Natural killer cell (primary cell): Measurements from ENCODE around the gene LRRK2. TPM values are rescaled to one million over a fixed set of nuclear protein-coding genes. Genes with fewer than 3 reads are reported as not detected.
A peak's percentile ranks its signal among the peaks of the same experiment; 100 is the strongest.
"Not testable (repeated sequence)": the region's sequence is repeated elsewhere in the genome, so short reads cannot be mapped to it uniquely, and the experiment has no call there.

Source experiments
- ATAC-seq, 3 donors: fragments of 150-1000 bp in 2 of 3; fragments of 200-7000 bp in 1 of 3; cut with Tn5 transposase; 1 replicate in 1 of 3; 2 replicates in 2 of 3; pipeline ENCODE4 v1.10.0; 2021; ENCODE audit warnings: mild to moderate bottlenecking in 2 of 3, moderate library complexity in 2 of 3
- DNase-seq, 2 donors: peaks; one replicate each; pipeline versions ENCODE4 v3.0.0 to v3.0.0-alpha.2; 2013 to 2021; ENCODE audit warnings: mixed read lengths in 1 of 2
- H3K27ac ChIP-seq: one replicate; pipeline ENCODE4 v1.5.1; 2013; ENCODE audit warnings: mild to moderate bottlenecking, low read length
- H3K27me3 ChIP-seq: one replicate; pipeline ENCODE4 v1.6.1; 2013; ENCODE audit warnings: low read length; ENCODE audit not compliant: control insufficient read depth, insufficient read depth
- H3K36me3 ChIP-seq: one replicate; pipeline ENCODE4 v1.6.1; 2013; ENCODE audit warnings: low read length; ENCODE audit not compliant: control insufficient read depth, insufficient read depth
- H3K4me1 ChIP-seq: one replicate; pipeline ENCODE4 v1.6.1; 2013; ENCODE audit warnings: low read length; ENCODE audit not compliant: control insufficient read depth, insufficient read depth
- H3K4me3 ChIP-seq: one replicate; pipeline ENCODE4 v1.5.1; 2013; ENCODE audit warnings: low read length
- H3K9me3 ChIP-seq: one replicate; pipeline ENCODE4 v1.6.1; 2013; ENCODE audit warnings: low read length; ENCODE audit not compliant: control insufficient read depth, insufficient read depth
- H3K27ac Mint-ChIP-seq, 2 donors: one replicate each; pipeline ENCODE4 v1.8.0; 2022; ENCODE audit warnings: mild to moderate bottlenecking in 2 of 2, mixed read lengths in 2 of 2, moderate library complexity in 1 of 2
- H3K27me3 Mint-ChIP-seq, 2 donors: one replicate each; pipeline ENCODE4 v1.8.0; 2022; ENCODE audit warnings: low read depth in 2 of 2, mixed read lengths in 2 of 2
- H3K36me3 Mint-ChIP-seq: one replicate; pipeline ENCODE4 v1.8.0; 2022; ENCODE audit warnings: mixed read lengths
- H3K4me1 Mint-ChIP-seq, 2 donors: one replicate each; pipeline ENCODE4 v1.8.0; 2022; ENCODE audit warnings: mixed read lengths in 2 of 2
- H3K4me3 Mint-ChIP-seq: one replicate; pipeline ENCODE4 v1.8.0; 2022; ENCODE audit warnings: mild to moderate bottlenecking, moderate library complexity, mixed read lengths
- H3K9me3 Mint-ChIP-seq, 2 donors: one replicate each; pipeline ENCODE4 v1.8.0; 2022; ENCODE audit warnings: mixed read lengths in 2 of 2
- WGBS: methylation state at CpG from one replicate; pipeline ENCODE4 v1.1.7; 2013; ENCODE audit warnings: missing lambda C conversion rate; ENCODE audit not compliant: insufficient coverage; 5-methylcytosine and 5-hydroxymethylcytosine counted together
- intact Hi-C: fragments of 100-400 bp; cut with micrococcal nuclease; formaldehyde crosslinking; loops from one replicate; pipeline ENCODE4 v1.14.2; 2022
- total RNA-seq, 4 donors: library from RNA; stranded (reverse); fragments of 120-200 nt in 1 of 4; gene quantifications; one replicate each; pipeline versions ENCODE4 v1.2.3 to v1.2.4, GENCODE V29; 2013 to 2022
- TF ChIP-seq, protein P1 (sequence below): fragments of 200-600 bp; IDR thresholded peaks from one replicate; pipeline ENCODE4 v1.8.0; 2022; ENCODE audit warnings: antibody characterized with exemption

The LRRK2 gene
- total RNA-seq, 3 donors from 2014 or later (not counting 1 experiment from before 2014, with no cell fraction given): 1.6 to 6.1 (median 3.3) TPM

DNA sequence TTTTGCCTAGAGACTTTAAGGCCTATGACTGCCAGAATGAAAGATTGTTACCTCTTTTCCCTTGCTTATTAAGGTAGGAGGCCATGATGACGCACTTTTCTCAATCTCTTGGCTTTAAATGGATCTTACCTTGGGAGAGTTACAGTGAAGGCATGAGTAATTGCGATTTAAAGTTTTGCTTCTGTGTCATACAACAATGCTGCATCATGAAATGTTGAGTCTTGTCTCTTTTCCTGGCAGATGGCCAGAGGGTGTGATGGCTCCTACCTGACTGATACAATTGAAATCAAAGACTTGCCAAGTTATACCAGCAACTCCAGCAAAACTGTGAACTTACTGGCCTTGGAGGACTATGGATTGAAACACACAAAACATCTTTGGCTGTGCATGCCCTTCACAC is 17.2 kb upstream of the LRRK2 start:
- no peaks in the 10 kb centered on the region for H3K36me3 Mint-ChIP-seq
- no peak overlapping the region for H3K4me3 Mint-ChIP-seq
- TF ChIP-seq, protein P1, sequence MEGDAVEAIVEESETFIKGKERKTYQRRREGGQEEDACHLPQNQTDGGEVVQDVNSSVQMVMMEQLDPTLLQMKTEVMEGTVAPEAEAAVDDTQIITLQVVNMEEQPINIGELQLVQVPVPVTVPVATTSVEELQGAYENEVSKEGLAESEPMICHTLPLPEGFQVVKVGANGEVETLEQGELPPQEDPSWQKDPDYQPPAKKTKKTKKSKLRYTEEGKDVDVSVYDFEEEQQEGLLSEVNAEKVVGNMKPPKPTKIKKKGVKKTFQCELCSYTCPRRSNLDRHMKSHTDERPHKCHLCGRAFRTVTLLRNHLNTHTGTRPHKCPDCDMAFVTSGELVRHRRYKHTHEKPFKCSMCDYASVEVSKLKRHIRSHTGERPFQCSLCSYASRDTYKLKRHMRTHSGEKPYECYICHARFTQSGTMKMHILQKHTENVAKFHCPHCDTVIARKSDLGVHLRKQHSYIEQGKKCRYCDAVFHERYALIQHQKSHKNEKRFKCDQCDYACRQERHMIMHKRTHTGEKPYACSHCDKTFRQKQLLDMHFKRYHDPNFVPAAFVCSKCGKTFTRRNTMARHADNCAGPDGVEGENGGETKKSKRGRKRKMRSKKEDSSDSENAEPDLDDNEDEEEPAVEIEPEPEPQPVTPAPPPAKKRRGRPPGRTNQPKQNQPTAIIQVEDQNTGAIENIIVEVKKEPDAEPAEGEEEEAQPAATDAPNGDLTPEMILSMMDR: no peak
- no peaks in the 10 kb centered on the region for H3K27me3 Mint-ChIP-seq
- Histone ChIP-seq H3K36me3 (no peaks in the 10 kb centered on the region), H3K4me3 (no peak overlapping the region), H3K27me3 (no peaks in the 10 kb centered on the region), H3K4me1 (no peaks in the 10 kb centered on the region), H3K27ac (no peak overlapping the region), H3K9me3 (no peaks in the 10 kb centered on the region)
- DNase-seq: no peak
- no peak overlapping the region for H3K27ac Mint-ChIP-seq
- no peak for ATAC-seq
- peaks cover 0 to 5% of the 10 kb centered on the region in 2 donors for H3K4me1 Mint-ChIP-seq
- no peaks in the 10 kb centered on the region for H3K9me3 Mint-ChIP-seq
- 86% methylated on average over 2 of the region's 2 CpGs for WGBS
- intact Hi-C loops: no loop called here

DNA sequence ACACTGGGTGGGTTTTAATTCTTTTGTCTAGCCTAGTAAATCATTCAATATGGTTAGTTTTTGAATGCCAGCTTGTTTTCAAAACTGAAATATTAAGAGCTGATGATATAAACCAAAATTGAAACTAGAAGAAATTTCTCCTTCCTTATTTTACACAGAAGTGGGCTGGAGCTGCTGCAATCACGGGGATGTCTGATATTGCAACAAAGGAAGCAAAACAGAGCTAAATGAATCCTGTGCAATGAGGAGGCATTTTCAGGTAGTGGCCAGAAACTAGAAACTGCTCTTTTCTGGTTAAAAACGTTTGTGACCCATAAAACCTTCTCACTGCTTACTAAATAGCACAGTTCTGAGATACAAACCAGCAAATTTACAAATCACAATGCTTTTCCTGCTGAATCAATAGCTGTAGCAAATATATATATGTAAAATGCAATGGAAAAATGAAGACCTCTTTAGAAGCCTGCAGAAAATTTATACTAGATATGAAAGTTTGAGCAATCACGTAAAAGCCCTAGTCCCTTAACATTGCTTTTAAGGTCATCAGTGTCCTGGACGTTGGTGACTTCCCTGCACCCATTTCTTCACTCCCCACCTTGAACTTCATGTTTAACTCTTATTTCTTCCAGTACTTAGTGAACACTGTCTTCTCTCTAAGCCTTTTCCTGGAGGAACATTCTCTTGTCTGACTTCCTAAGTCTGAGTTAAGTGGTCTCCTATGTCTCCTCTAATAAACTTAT is 15.9 kb upstream of the LRRK2 start:
- Histone ChIP-seq H3K36me3 (no peaks in the 10 kb centered on the region), H3K27ac (peak overlapping the region; percentile 14), H3K9me3 (no peaks in the 10 kb centered on the region), H3K4me1 (no peaks in the 10 kb centered on the region), H3K4me3 (no peak overlapping the region), H3K27me3 (no peaks in the 10 kb centered on the region)
- no peaks in the 10 kb centered on the region for H3K9me3 Mint-ChIP-seq
- ATAC-seq (no peak), DNase-seq (peak in 1 of 2 donors; percentile 1)
- no peaks in the 10 kb centered on the region for H3K27me3 Mint-ChIP-seq
- no peak overlapping the region for H3K4me3 Mint-ChIP-seq
- H3K27ac Mint-ChIP-seq: no peak overlapping the region
- TF ChIP-seq, protein P1: no peak
- H3K4me1 Mint-ChIP-seq: no peaks in the 10 kb centered on the region
- no peaks in the 10 kb centered on the region for H3K36me3 Mint-ChIP-seq
- WGBS: 27% methylated on average over 4 of the region's 4 CpGs
- intact Hi-C loops: no loop called here

DNA sequence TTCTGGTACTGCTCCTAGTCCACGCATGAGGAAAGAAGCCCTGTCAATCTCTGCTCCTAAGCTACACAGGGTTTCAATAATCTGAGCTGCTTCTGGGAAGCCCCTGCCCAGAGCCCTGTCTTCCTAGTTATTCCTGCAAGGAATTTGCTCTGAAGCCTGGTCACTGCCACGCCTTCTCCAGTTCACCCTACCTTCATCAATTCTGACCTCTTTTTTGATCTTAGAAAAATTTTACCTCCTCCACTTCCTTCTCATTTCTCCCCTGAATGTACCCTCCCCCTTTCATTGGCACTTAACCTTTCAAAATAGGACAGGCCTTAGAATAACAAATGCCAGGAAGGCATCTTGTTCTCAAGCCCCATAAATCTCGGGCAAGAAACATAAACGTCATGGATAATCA is 14.9 kb upstream of the LRRK2 start:
- Histone ChIP-seq H3K4me1 (no peaks in the 10 kb centered on the region), H3K36me3 (no peaks in the 10 kb centered on the region), H3K27me3 (no peaks in the 10 kb centered on the region), H3K27ac (no peak overlapping the region), H3K4me3 (no peak overlapping the region), H3K9me3 (no peaks in the 10 kb centered on the region)
- TF ChIP-seq, protein P1: no peak
- intact Hi-C loops: no loop called here
- H3K4me3 Mint-ChIP-seq: no peak overlapping the region
- no peaks in the 10 kb centered on the region for H3K27me3 Mint-ChIP-seq
- H3K27ac Mint-ChIP-seq: no peak overlapping the region
- H3K36me3 Mint-ChIP-seq: no peaks in the 10 kb centered on the region
- 94% methylated on average over 3 of the region's 4 CpGs for WGBS
- peaks cover 0 to under 1% of the 10 kb centered on the region in 2 donors for H3K9me3 Mint-ChIP-seq
- ATAC-seq: no peak
- DNase-seq: no peak
- no peaks in the 10 kb centered on the region for H3K4me1 Mint-ChIP-seq

DNA sequence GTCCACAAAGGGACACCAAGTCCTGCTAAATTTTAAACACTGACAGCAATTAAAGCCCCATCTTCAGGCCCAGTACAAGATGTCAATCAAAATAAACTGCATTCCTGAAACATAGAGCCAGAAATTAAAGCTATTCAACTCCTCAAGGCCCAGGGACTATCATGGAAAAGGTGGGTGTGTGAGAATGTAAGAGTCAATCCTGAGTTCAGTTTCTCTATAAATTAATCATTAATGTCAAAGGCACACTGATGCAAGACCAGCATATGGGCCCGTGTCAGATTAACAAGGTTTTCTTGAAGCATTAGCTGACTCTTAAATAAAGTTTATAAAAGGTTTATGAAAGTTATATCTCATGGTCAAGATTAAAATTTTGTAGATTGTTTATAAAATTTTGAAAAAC is 13.6 kb upstream of the LRRK2 start:
- H3K27ac Mint-ChIP-seq, H3K4me3 ChIP-seq, H3K27me3 ChIP-seq, H3K36me3 Mint-ChIP-seq, H3K4me3 Mint-ChIP-seq, H3K27me3 Mint-ChIP-seq, DNase-seq, H3K9me3 ChIP-seq, H3K27ac ChIP-seq, intact Hi-C loops, H3K4me1 ChIP-seq, ATAC-seq, H3K36me3 ChIP-seq, H3K9me3 Mint-ChIP-seq, H3K4me1 Mint-ChIP-seq: not testable (repeated sequence)
- WGBS: 80% methylated on average over 1 of the region's 1 CpG
